Prostate gland (tissue), 2 donors: ENCODE results near the gene COA8. TPM values are rescaled to one million over a fixed set of nuclear protein-coding genes. Genes with fewer than 3 reads are reported as not detected.

Source experiments
- DNase-seq: peaks from one replicate; pipeline ENCODE4 v3.0.0-alpha.2; 2019; ENCODE audit warnings: low spot score
- H3K27ac ChIP-seq, 2 donors: fragments of 200-600 bp; sonication (generic); 2 replicates each; pipeline ENCODE4 v1.5.1; 2017 to 2019
- H3K27me3 ChIP-seq: fragments of 200-600 bp; sonication (generic); replicated peaks from 2 replicates; pipeline ENCODE4 v1.5.1; 2019; ENCODE audit not compliant: insufficient read depth
- H3K36me3 ChIP-seq, 2 donors: fragments of 200-600 bp; sonication (generic); 1 replicate in 1 of 2; 2 replicates in 1 of 2; pipeline versions ENCODE4 v1.5.1 to v1.8.1; 2017 to 2019
- H3K4me1 ChIP-seq: fragments of 200-600 bp; sonication (generic); replicated peaks from 2 replicates; pipeline ENCODE4 v1.5.1; 2019
- H3K4me3 ChIP-seq, 2 donors: fragments of 200-600 bp; sonication (generic); 2 replicates each; pipeline ENCODE4 v1.5.1; 2017 to 2019
- H3K9me3 ChIP-seq: fragments of 200-600 bp; sonication (generic); 2 replicates; pipeline ENCODE4 v1.5.1; 2017
- CTCF ChIP-seq, 4 experiments: fragments of 200-600 bp in 2 of 4; fragments of 450-650 bp in 2 of 4; sonication (generic) in 2 of 4; IDR thresholded peaks; 1 replicate in 3 of 4; 2 replicates in 1 of 4; pipeline ENCODE4 v1.5.1; 2016 to 2019; ENCODE audit warnings: antibody characterized with exemption in 4 of 4, mild to moderate bottlenecking in 2 of 4, moderate library complexity in 2 of 4
- POLR2A ChIP-seq: fragments of 450-650 bp; IDR thresholded peaks from one replicate; pipeline ENCODE4 v1.6.1; 2016; ENCODE audit warnings: antibody characterized with exemption, mild to moderate bottlenecking
- POLR2AphosphoS5 ChIP-seq: sonication (generic); formaldehyde crosslinking; IDR thresholded peaks from one replicate; pipeline ENCODE4 v1.6.1; 2017; ENCODE audit warnings: antibody characterized with exemption
- WGBS: methylation state at CpG from one replicate; pipeline ENCODE4 v1.1.5; 2018; 5-methylcytosine and 5-hydroxymethylcytosine counted together
- intact Hi-C: fragments of 100-400 bp; cut with DNase I; formaldehyde crosslinking; loops from one replicate; pipeline ENCODE4 v1.14.2; 2022
- total RNA-seq, 2 donors: library from RNA; depleted of rRNA; stranded (reverse); fragments of >200 nt; gene quantifications; one replicate each; pipeline ENCODE4 v1.1.0, GENCODE V29; 2016

The COA8 gene
- total RNA-seq, 2 donors from 2014 or later = 24.3 to 24.9 TPM

GRCh38 chr14:103520269-103520656, 42.5 kb upstream of the COA8 start:
- Histone ChIP-seq H3K36me3 (no peaks in the 10 kb centered on the region), H3K4me1 (peaks cover 34% of the 10 kb centered on the region), H3K27ac (peak overlapping the region; percentile 86 to 92), H3K27me3 (no peaks in the 10 kb centered on the region), H3K4me3 (peak overlapping the region; percentile 49 to 71), H3K9me3 (no peaks in the 10 kb centered on the region)
- intact Hi-C loops = no loop called here
- DNase-seq = no peak
- TF ChIP-seq POLR2AphosphoS5 (no peak), POLR2A (no peak), CTCF (IDR thresholded peaks at IDR 0.05) (no peak)
- 50% methylated on average over 10 of the region's 10 CpGs for WGBS

DNA sequence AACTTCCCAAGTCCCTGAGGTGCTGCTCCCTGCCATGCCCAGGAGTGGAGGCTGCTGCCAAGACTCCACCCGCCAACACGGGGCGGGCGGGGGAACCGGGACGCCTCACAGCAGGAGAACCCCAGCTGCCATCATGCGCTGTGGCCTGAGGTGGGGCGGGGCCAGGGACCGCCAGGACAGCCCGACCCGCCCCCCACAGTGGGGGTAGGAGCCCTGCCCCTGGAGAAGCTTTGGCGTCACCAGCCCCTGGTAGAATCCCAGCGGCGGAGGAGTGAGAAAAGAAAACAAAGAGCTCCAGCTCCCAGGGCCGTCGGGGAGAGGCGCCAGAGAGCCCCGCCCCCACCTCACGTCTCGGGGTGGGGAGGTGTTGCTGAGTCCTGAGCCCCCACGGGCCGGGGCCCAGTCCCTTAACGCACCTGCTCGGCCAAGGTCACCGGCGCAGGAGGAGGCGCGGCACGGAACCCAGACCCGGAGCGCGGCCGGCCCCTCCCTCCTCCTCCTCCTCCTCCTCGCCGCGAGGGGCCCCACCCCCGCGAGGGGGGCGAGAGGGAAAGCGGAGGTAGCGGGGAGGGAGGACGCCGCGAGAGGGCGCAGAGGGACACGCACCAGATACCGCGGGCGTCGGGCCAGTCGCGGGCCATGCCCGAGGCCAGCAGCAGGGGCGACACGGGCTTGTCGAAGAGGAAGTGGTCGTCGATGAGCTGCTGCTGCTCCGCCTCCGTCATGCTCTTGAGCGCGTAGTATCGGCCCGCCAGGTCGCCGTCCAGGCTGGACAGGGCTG, 41.9 kb upstream of the COA8 start:
- Histone ChIP-seq H3K4me1 (peaks cover 37% of the 10 kb centered on the region), H3K27ac (peak overlapping the region; percentile 86 to 92), H3K36me3 (no peaks in the 10 kb centered on the region), H3K4me3 (peak overlapping the region; percentile 49 to 71), H3K9me3 (no peaks in the 10 kb centered on the region), H3K27me3 (no peaks in the 10 kb centered on the region)
- WGBS = 4% methylated on average over 34 of the region's 66 CpGs
- DNase-seq = peak; percentile 85
- intact Hi-C loops = no loop called here
- TF ChIP-seq CTCF (IDR thresholded peaks at IDR 0.05) = peak; percentile 11 to 87 (median 75)
- peak; percentile 81 for TF ChIP-seq POLR2AphosphoS5
- TF ChIP-seq POLR2A = peak; percentile 55

DNA sequence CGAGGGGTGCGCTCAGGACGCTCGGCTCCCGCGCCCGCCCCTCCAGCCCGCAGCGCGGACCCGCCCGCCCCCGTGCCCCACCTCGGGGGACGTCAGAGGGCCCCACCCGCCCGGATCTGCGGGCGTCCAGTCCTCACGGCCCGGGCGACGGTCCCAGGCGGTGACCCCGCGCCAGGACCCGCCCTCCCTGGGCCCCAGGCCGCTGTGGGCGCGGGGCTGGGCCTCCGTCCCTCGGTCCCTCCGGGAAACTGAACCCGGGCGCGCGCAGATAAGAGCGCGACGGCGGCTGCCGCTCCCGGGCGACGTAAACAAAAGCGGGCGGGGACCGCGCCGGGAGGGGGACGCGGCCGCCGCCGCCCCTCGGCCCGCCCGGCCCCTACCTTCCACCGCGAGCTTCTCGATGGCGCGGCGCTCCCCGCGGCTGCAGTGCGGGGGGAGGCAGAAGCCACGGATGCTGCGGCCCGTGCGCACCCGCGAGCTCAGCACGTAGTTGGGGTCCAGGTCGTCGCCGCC, 41.3 kb upstream of the COA8 start:
- TF ChIP-seq POLR2A = peak; percentile 6
- TF ChIP-seq POLR2AphosphoS5 = no peak
- 0% methylated on average over 19 of the region's 77 CpGs for WGBS
- intact Hi-C loops = no loop called here
- Histone ChIP-seq H3K4me3 (peak overlapping the region; percentile 49 to 71), H3K27ac (peak overlapping the region; percentile 86 to 92), H3K4me1 (peaks cover 44% of the 10 kb centered on the region), H3K9me3 (no peaks in the 10 kb centered on the region), H3K36me3 (no peaks in the 10 kb centered on the region), H3K27me3 (no peaks in the 10 kb centered on the region)
- no peak for DNase-seq

GRCh38 chr14:103521951-103522563, 40.7 kb upstream of the COA8 start:
- H3K36me3 ChIP-seq = no peaks in the 10 kb centered on the region
- no peaks in the 10 kb centered on the region for H3K9me3 ChIP-seq
- intact Hi-C loops = no loop called here
- no peaks in the 10 kb centered on the region for H3K27me3 ChIP-seq
- peak overlapping the region; percentile 49 to 71 for H3K4me3 ChIP-seq
- H3K4me1 ChIP-seq = peaks cover 44% of the 10 kb centered on the region
- DNase-seq = no peak
- TF ChIP-seq POLR2AphosphoS5 = no peak
- no peak for TF ChIP-seq POLR2A
- no peak for TF ChIP-seq CTCF (IDR thresholded peaks at IDR 0.05)
- H3K27ac ChIP-seq = peak overlapping the region; percentile 86 to 92
- WGBS = 0% methylated on average over 21 of the region's 74 CpGs

GRCh38 chr14:103522649-103523574, 39.8 kb upstream of the COA8 start, which contains the start of gene CKB:
CKB (minus strand) TSS chr14:103522830; CDS start chr14:103522493, 337 bp downstream.
- no peaks in the 10 kb centered on the region for H3K27me3 ChIP-seq
- peak; percentile 75 for DNase-seq
- H3K4me1 ChIP-seq = peaks cover 46% of the 10 kb centered on the region
- TF ChIP-seq POLR2A (peak; percentile 67), CTCF (IDR thresholded peaks at IDR 0.05) (no peak), POLR2AphosphoS5 (peak; percentile 58)
- 10% methylated on average over 48 of the region's 107 CpGs for WGBS
- intact Hi-C loops = no loop called here
- peak within 1 kb of the TSS; percentile 49 to 71 for H3K4me3 ChIP-seq
- H3K36me3 ChIP-seq = no peaks in the 10 kb centered on the region
- peak within 1 kb of the TSS; percentile 86 to 92 for H3K27ac ChIP-seq
- no peaks in the 10 kb centered on the region for H3K9me3 ChIP-seq
